ENCODE results near the gene KRT78. TPM values are rescaled to one million over a fixed set of nuclear protein-coding genes. Genes with fewer than 3 reads are reported as not detected.

The KRT78 gene
- total RNA-seq, 1 donor from 2014 or later: not detected

DNA sequence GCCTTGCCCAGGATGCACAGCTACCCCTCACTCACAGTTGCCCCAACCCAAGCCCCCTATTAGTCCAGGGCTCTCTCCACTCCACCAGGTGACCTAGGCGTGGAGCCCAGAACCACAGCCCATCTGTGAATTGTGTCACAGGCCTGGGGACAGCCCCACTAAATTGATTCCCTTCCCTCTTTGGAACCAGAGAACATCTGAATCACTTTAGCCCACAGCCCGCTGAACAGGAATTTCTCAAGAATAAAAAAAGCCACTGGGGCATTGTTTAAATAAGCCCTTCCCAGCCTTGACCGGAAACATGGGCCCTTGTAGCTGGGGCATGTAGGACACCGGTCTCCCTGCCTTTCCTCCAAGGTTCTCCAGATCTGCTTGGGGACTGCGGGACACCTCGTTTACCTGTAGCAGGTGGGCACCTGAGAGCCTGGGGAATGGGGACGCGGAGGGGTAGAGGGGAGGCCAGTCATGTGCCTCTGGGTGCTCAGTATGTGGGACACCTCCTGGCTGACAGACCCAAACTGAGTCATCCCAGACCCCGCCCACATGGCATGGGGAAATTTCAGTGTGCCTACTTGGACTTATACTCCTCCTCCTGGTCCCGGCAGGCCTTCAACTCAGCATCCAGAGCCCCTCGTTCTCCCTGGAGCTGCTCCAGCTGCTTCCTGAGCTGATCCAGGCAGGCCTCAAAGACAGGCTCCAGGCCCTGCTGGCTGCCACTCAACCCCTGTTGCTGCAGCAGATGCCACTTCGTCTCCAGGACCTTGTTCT is 1.3 kb downstream of the KRT78 start:
- Mint-ChIP-seq H3K27me3 (ENCODE audit: low read depth) (peaks cover 44% of the 10 kb centered on the region), H3K4me1 (peaks cover 6% of the 10 kb centered on the region), H3K27ac (no peak overlapping the region), H3K4me3 (no peak overlapping the region), H3K36me3 (no peaks in the 10 kb centered on the region), H3K9me3 (no peaks in the 10 kb centered on the region)
- no peak for DNase-seq (ENCODE audit: low spot score in 2 of 2, unreplicated experiment in 2 of 2)
- TF ChIP-seq CTCF (IDR thresholded peaks at IDR 0.05; ENCODE audit: unreplicated experiment): no peak

- Mint-ChIP-seq H3K4me1 (peaks cover 6% of the 10 kb centered on the region), H3K4me3 (no peak overlapping the region), H3K9me3 (no peaks in the 10 kb centered on the region), H3K27me3 (ENCODE audit: low read depth) (peaks cover 44% of the 10 kb centered on the region), H3K27ac (no peak overlapping the region), H3K36me3 (no peaks in the 10 kb centered on the region)
- DNase-seq (ENCODE audit: low spot score in 2 of 2, unreplicated experiment in 2 of 2): no peak
- no peak for TF ChIP-seq CTCF (IDR thresholded peaks at IDR 0.05; ENCODE audit: unreplicated experiment)
Measured at GRCh38 chr12:52846356-52846970, 2.3 kb downstream of the KRT78 start.

DNA sequence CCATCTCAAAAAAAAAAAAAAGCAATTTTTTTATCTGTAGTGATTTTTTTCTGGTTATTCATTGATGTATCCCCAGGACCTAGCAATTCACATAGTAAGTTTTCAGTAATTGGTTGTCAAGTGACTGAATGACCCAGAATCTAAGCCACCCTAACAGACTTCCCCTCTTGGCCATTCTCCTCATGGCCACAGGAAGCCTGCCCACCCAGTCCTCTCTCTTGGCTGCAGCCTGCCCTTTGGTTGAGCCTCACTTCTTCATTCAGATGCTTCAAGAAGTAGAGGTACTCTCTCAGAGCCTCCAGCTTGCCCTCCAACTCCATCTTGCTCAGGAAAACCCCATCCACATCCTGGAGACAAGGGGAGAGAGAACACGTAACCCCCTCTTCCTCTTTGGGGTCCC is 2.8 kb downstream of the KRT78 start:
- no peaks in the 10 kb centered on the region for H3K9me3 Mint-ChIP-seq
- peaks cover 42% of the 10 kb centered on the region for H3K27me3 Mint-ChIP-seq (ENCODE audit: low read depth)

DNA sequence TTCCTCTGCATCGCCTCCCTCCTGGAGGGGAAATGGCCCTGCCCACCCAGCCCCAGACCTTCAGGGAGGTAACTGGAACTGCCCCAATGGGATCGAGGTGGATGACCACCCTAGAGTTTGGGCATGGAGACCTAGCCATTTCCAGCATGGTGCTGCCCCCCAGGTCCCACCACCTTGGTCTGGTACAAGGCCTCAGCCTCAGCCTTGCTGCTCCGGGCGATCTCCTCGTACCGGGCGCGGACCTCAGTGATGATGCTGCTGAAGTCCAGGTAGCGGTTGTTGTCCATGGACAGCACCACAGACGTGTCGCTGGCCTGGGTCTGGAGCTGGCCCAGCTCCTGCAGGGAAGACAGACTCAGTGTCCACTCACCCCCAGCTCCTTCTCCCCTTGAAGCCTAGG is 4.4 kb downstream of the KRT78 start:
- H3K36me3 Mint-ChIP-seq: no peaks in the 10 kb centered on the region
- TF ChIP-seq CTCF (IDR thresholded peaks at IDR 0.05; ENCODE audit: unreplicated experiment): no peak
- peaks cover 6% of the 10 kb centered on the region for H3K4me1 Mint-ChIP-seq
- no peak overlapping the region for H3K4me3 Mint-ChIP-seq
- peaks cover 52% of the 10 kb centered on the region for H3K27me3 Mint-ChIP-seq (ENCODE audit: low read depth)
- H3K27ac Mint-ChIP-seq: no peak overlapping the region
- no peaks in the 10 kb centered on the region for H3K9me3 Mint-ChIP-seq
- no peak for DNase-seq (ENCODE audit: low spot score in 2 of 2, unreplicated experiment in 2 of 2)

More for the DNA sequence above, 2.8 kb downstream of the KRT78 start:
- no peak for TF ChIP-seq CTCF (IDR thresholded peaks at IDR 0.05; ENCODE audit: unreplicated experiment)
- DNase-seq (ENCODE audit: low spot score in 2 of 2, unreplicated experiment in 2 of 2): no peak
- Mint-ChIP-seq H3K36me3 (no peaks in the 10 kb centered on the region), H3K4me1 (peaks cover 6% of the 10 kb centered on the region), H3K27ac (no peak overlapping the region), H3K4me3 (no peak overlapping the region)

DNA sequence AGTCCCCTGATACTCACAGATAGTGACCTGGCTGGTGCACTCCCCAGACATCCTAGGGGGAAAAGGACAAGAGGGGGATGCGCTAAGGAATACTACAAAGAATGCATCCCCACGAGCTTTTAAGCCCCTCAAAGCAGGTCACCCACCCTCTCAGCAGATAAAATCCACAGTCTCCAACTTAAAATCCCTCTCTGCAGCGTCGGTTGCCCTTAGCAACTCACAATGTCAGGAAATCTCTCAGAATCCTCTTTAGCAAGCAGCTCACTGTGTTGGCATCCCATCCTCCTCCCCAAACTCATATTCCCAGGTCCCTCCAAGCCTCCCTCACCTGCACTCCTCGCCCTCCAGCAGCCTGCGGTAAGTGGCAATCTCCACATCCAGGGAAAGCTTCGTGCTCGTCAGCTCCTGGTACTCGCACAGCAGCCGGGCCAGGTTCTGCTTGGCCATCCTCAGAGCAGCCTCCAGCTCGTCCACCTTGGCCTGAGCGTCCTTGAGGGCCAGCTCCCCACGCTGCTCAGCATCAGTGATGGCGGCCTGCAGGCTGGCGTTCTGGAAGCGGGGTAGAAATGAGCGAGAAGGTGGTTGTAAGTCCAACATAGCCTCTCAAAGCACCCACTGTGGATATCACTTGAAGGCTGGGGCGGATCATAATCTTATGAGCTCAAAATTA is 9.2 kb downstream of the KRT78 start:
- no peak for TF ChIP-seq CTCF (IDR thresholded peaks at IDR 0.05; ENCODE audit: unreplicated experiment)
- H3K4me3 Mint-ChIP-seq: no peak overlapping the region
- peaks cover 6% of the 10 kb centered on the region for H3K4me1 Mint-ChIP-seq
- peaks cover 65% of the 10 kb centered on the region for H3K27me3 Mint-ChIP-seq (ENCODE audit: low read depth)
- H3K36me3 Mint-ChIP-seq: no peaks in the 10 kb centered on the region
- no peak overlapping the region for H3K27ac Mint-ChIP-seq
- DNase-seq (ENCODE audit: low spot score in 2 of 2, unreplicated experiment in 2 of 2): no peak
- no peaks in the 10 kb centered on the region for H3K9me3 Mint-ChIP-seq
